HepG2 (cell line): Measurements from ENCODE around the gene TOMM22. TPM values are rescaled to one million over a fixed set of nuclear protein-coding genes. Genes with fewer than 3 reads are reported as not detected.

Source experiments
- HOXA7 ChIP-seq: sonication (generic); formaldehyde crosslinking; IDR thresholded peaks from 2 replicates; pipeline ENCODE4 v1.8.1; 2022; ENCODE audit warnings: mild to moderate bottlenecking, missing genetic modification reagents, moderate library complexity
- MTA1 ChIP-seq: sonication (generic); formaldehyde crosslinking; IDR thresholded peaks from 2 replicates; pipeline ENCODE4 v1.4.0; 2020; ENCODE audit warnings: missing genetic modification reagents, mild to moderate bottlenecking, borderline replicate concordance
- MTF1 ChIP-seq: sonication (generic); formaldehyde crosslinking; IDR thresholded peaks from 2 replicates; pipeline ENCODE4 v1.5.0; 2020; ENCODE audit warnings: missing genetic modification reagents
- POGK ChIP-seq: sonication (generic); formaldehyde crosslinking; conservative IDR thresholded peaks from 2 replicates; pipeline ENCODE4 v1.8.0; 2022; ENCODE audit warnings: mild to moderate bottlenecking, moderate library complexity, missing genetic modification reagents
- SUZ12 ChIP-seq: fragments of 150-350 bp; IDR thresholded peaks from 2 replicates; pipeline ENCODE4 v1.6.1; 2014; ENCODE audit warnings: low read depth, low read length
- ZBTB33 ChIP-seq: sonication (generic); formaldehyde crosslinking; IDR thresholded peaks from 2 replicates; pipeline ENCODE4 v1.4.0; 2020; ENCODE audit warnings: missing genetic modification reagents
- ZBTB40 ChIP-seq, 2 experiments: fragments of 450-650 bp in 1 of 2; sonication (generic) in 1 of 2; formaldehyde crosslinking in 1 of 2; IDR thresholded peaks; 2 replicates each; pipeline versions ENCODE4 v1.6.1 to v1.8.0; 2016 to 2022; ENCODE audit warnings: antibody characterized with exemption in 1 of 2, mild to moderate bottlenecking in 1 of 2, missing genetic modification reagents in 1 of 2
- ZNF362 ChIP-seq: sonication (generic); formaldehyde crosslinking; IDR thresholded peaks from 2 replicates; pipeline ENCODE4 v1.4.0; 2020; ENCODE audit warnings: missing genetic modification reagents, mild to moderate bottlenecking, borderline replicate concordance
- ZNF383 ChIP-seq: sonication (generic); formaldehyde crosslinking; IDR thresholded peaks from 2 replicates; pipeline ENCODE4 v1.4.0; 2020; ENCODE audit warnings: missing genetic modification reagents, mild to moderate bottlenecking, borderline replicate concordance
- ZNF414 ChIP-seq: sonication (generic); formaldehyde crosslinking; IDR thresholded peaks from 2 replicates; pipeline ENCODE4 v1.5.0; 2020; ENCODE audit warnings: missing genetic modification reagents
- ZNF432 ChIP-seq: sonication (generic); formaldehyde crosslinking; IDR thresholded peaks from 2 replicates; pipeline ENCODE4 v1.5.0; 2020; ENCODE audit warnings: missing genetic modification reagents, mild to moderate bottlenecking, borderline replicate concordance
- ZNF44 ChIP-seq: sonication (generic); formaldehyde crosslinking; IDR thresholded peaks from 2 replicates; pipeline ENCODE4 v1.5.1; 2020; ENCODE audit warnings: mild to moderate bottlenecking, missing genetic modification reagents
- polyA plus RNA-seq, 8 experiments: library from polyadenylated mRNA; depleted of rRNA in 3 of 8; stranded (reverse) in 7 of 8; unstranded in 1 of 8; fragments of >200 nt; fragmentation: Illumina TruSeq in 4 of 8; extraction: Trizol in 4 of 8; gene quantifications; 2 replicates each; pipeline versions ENCODE4 v1.2.1 to v1.2.3, GENCODE V29; 2011 to 2016; ENCODE audit warnings: low read depth in 4 of 8, missing spikeins in 1 of 8, mixed read lengths in 1 of 8; ENCODE audit not compliant: insufficient read depth in 1 of 8
- total RNA-seq, 5 experiments: library from RNA; depleted of rRNA; stranded (reverse); fragments of >200 nt; fragmentation: Illumina TruSeq; extraction: Trizol; gene quantifications; 2 replicates each; pipeline ENCODE4 v1.2.3, GENCODE V29; 2016; ENCODE audit warnings: low read depth in 1 of 5

TOMM22 gene
- total and polyA plus RNA-seq, 2 of the 13 experiments (the other 11 are each of a cell fraction or from before 2014, with no cell fraction given) = 46.9 to 118 TPM

- TF ChIP-seq POGK (CRISPR knock-in tag) (peak; percentile 91), ZNF44 (peak; percentile 91; the same call in 1 of the 2 replicates), ZNF414 (CRISPR knock-in tag) (peak; percentile 99), ZNF383 (CRISPR knock-in tag) (0 out of 2 replicates have a peak, but pooled peaks have one; percentile 56), ZNF362 (CRISPR knock-in tag) (peak; percentile 51; the same call in 1 of the 2 replicates), ZNF432 (CRISPR knock-in tag) (no peak), HOXA7 (CRISPR knock-in tag) (no peak), MTF1 (CRISPR knock-in tag) (peak; percentile 88; the same call in 1 of the 2 replicates), ZBTB33 (CRISPR knock-in tag) (peak; percentile 63; the same call in 1 of the 2 replicates), ZBTB40 (IDR thresholded peaks at IDR 0.05) (peak; percentile 87), ZBTB40 (CRISPR knock-in tag; IDR thresholded peaks at IDR 0.05) (peak; percentile 91), MTA1 (CRISPR knock-in tag) (peak; percentile 83; the same call in 1 of the 2 replicates), SUZ12 (no peak)
Observed at GRCh38 chr22:38681582-38682335, at the start of gene TOMM22 (continued).
